Neuron (in vitro differentiated cells): Measurements from ENCODE around the gene ARL16.

Source experiments
- H2AFZ ChIP-seq: one replicate; pipeline ENCODE4 v1.6.1; 2013; ENCODE audit warnings: low read depth, mild to moderate bottlenecking, inconsistent platforms, low read length, moderate library complexity
- H3K27me3 ChIP-seq: one replicate; pipeline ENCODE4 v1.6.1; 2013; ENCODE audit warnings: low read length; ENCODE audit not compliant: insufficient read depth
- H3K36me3 ChIP-seq: one replicate; pipeline ENCODE4 v1.6.1; 2013; ENCODE audit warnings: low read length; ENCODE audit not compliant: insufficient read depth
- H3K4me1 ChIP-seq: one replicate; pipeline ENCODE4 v1.6.1; 2013; ENCODE audit warnings: low read length; ENCODE audit not compliant: insufficient read depth
- H3K4me3 ChIP-seq: 2 replicates; pipeline ENCODE4 v1.5.1; 2013; ENCODE audit warnings: mild to moderate bottlenecking, low read length, moderate library complexity
- H3K9me3 ChIP-seq: one replicate; pipeline ENCODE4 v1.6.1; 2013; ENCODE audit warnings: low read length

The ARL16 gene

DNA sequence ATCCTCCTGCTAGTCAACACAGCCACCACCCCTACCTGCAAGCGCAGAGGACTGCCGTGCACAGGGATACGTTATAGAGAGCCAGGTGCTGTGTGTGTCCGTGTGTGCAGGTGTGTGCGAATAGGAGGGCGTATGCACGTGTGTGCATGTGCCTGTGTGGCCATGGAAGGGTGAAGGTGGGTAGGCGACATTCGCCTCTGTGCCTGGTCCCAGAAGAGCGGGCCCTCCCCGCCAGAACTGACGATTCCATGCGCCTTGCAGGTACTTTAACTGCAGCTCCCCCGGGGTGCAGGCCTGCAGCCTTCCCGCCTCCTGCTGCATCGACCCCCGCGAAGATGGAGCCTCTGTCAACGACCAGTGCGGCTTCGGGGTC lies 36.0 kb downstream of the ARL16 start:
- H3K4me3 ChIP-seq: no peak overlapping the region
- no peak overlapping the region for H2AFZ ChIP-seq

DNA sequence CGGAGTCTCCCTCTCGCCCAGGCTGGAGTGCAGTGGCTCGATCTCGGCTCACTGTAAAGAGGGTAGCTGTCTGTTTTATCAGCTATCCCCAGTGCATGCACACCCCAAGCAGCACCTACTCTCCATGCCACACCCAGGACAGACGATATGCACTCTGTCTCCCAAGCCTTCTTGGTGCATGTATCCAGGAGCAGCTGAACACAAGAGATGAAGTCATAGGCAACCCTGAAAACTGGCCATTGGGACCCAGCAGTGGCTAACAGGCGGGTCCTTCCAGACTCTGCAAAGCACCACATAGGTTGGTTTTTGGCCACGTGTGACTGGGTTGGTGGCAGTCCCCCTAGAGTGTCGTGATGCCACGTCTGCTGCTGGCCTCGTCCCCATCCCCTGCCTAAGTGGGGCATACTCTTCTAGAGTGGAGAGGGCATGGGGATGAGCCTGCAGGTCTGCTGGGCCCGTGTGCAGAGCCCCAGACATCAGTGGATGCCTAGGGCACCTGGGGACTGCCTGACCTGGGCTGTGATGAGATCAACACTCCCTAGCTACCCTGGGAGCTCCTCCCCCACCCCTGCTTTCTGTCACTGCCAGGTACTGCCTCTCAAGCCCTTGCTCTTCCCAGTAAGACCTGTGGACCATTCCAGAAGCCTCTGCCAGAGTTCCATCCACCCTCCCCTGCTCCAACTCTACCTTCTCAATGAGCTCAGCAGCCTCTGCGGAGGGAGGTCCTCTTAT lies 36.6 kb downstream of the ARL16 start:
- Histone ChIP-seq H3K4me1 (no peaks in the 10 kb centered on the region), H3K4me3 (no peak overlapping the region), H3K36me3 (no peaks in the 10 kb centered on the region), H3K9me3 (peaks cover 7% of the 10 kb centered on the region), H3K27me3 (peaks cover 18% of the 10 kb centered on the region), H2AFZ (no peak overlapping the region)

More for the DNA sequence above, 36.0 kb downstream of the ARL16 start:
- no peaks in the 10 kb centered on the region for H3K36me3 ChIP-seq
- peaks cover 18% of the 10 kb centered on the region for H3K27me3 ChIP-seq
- no peaks in the 10 kb centered on the region for H3K4me1 ChIP-seq
- H3K9me3 ChIP-seq: peaks cover 7% of the 10 kb centered on the region

DNA sequence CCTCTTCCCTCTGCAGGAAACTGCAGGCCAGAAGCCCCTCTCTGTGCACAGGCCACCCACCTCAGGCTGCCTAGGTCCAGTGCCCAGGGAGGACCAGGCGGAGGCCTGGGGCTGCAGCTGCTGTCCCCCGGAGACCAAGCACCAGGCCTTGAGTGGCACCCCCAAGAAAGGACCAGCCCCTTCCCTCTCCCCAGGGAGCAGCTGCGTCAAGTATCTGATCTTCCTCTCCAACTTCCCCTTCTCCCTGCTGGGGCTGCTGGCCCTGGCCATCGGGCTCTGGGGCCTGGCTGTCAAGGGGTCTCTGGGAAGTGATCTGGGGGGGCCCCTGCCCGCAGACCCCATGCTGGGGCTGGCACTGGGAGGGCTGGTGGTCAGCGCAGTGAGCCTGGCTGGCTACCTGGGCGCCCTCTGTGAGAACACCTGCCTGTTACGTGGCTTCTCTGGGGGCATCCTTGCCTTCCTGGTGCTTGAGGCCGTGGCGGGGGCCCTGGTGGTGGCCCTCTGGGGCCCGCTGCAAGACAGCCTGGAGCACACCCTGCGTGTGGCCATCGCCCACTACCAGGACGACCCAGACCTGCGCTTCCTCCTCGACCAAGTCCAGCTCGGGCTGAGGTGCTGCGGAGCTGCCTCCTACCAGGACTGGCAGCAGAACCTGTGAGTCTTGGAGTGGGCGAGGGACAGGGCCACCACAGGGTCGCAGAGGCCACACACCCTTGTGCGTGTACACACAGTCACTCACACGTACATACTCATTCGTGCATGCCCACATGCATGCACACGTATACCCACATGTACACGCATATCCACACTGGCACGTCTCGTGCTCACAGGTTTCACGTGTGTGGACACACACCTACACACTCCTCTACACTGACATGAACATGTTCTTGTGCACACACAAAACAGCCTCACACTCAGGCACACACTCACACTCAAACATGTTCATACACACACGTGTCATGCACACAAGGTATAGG lies 38.3 kb downstream of the ARL16 start:
- H3K4me3 ChIP-seq: no peak overlapping the region
- no peak overlapping the region for H2AFZ ChIP-seq
- H3K27me3 ChIP-seq: peaks cover 18% of the 10 kb centered on the region
- no peaks in the 10 kb centered on the region for H3K4me1 ChIP-seq
- peaks cover 7% of the 10 kb centered on the region for H3K9me3 ChIP-seq
- H3K36me3 ChIP-seq: no peaks in the 10 kb centered on the region

DNA sequence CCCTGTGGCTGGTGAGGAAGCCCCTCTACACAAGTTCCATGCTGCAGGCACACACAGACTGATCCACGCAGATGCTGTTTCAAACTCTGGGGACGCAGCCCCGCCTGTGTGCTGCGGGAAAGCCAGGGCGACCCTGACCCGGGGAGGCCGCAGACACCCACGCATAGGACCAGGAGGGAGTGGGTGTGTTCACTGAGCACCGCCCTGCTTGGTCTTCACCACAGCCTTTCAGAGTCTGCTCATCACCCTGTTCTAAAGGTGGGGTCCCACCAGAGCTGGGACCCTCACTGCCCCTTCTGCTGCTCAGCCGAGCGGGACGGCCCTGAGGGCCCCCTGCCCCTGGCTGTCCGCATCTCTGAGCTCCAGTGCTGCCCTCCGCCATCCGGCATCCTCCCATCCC lies 39.1 kb downstream of the ARL16 start:
- Histone ChIP-seq H3K27me3 (peaks cover 18% of the 10 kb centered on the region), H3K36me3 (no peaks in the 10 kb centered on the region), H3K9me3 (peaks cover 7% of the 10 kb centered on the region), H2AFZ (no peak overlapping the region), H3K4me3 (no peak overlapping the region), H3K4me1 (no peaks in the 10 kb centered on the region)

DNA sequence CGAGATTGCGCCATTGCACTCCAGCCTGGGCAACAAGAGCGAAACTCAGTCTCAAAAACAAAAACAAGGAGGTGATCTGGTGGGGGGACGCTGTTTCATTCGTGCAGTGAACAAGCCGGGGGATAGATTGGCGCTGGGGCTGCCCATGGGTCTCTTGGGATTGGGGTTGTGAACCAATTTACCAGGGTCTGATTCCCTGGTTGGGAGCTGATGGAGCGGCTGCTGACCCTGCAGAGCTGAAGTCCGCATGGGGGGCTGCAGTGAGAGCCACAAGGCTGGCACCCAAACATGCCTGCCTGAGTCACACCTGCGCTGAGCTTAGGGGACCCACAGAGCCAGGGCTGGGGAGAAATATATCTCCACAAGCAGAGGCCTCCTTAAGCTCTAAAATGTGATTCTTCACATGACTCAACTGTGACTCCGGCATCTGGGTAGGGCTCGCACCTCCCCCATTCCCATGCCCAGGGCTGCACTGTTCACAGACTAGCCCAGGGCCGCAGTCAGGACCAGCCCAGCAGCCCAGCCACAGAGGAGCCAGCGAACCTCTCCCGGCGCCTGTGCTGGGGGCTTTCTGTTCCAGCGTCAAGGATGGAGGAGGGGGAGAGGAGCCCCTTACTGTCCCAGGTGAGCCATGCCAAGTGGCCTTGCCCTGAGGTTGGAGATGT lies 41.6 kb downstream of the ARL16 start:
- Histone ChIP-seq H2AFZ (no peak overlapping the region), H3K36me3 (no peaks in the 10 kb centered on the region), H3K9me3 (no peaks in the 10 kb centered on the region), H3K4me3 (no peak overlapping the region), H3K4me1 (no peaks in the 10 kb centered on the region), H3K27me3 (peaks cover 4% of the 10 kb centered on the region)

DNA sequence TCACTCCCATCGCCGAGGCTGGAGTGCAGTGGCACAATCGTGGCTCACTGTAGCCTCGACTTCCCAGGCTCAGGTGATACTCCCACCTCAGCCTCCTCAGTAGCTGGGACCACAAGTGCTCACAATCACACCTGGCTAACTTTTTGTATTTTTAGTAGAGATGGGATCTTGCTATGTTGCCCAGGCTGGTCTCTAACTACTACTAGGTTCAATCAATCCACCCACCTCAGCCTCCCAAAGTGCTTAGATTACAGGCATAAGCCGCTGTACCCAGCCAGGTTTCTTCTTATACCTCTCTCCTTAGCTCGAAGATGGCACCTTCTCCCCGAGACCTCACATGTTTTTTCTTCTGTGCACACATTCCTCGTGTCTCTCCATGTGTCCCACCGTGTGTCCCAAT lies 43.6 kb downstream of the ARL16 start:
- Histone ChIP-seq H3K27me3 (no peaks in the 10 kb centered on the region), H3K4me1 (peaks cover 10% of the 10 kb centered on the region), H2AFZ (no peak overlapping the region), H3K9me3 (no peaks in the 10 kb centered on the region), H3K4me3 (no peak overlapping the region), H3K36me3 (no peaks in the 10 kb centered on the region)

DNA sequence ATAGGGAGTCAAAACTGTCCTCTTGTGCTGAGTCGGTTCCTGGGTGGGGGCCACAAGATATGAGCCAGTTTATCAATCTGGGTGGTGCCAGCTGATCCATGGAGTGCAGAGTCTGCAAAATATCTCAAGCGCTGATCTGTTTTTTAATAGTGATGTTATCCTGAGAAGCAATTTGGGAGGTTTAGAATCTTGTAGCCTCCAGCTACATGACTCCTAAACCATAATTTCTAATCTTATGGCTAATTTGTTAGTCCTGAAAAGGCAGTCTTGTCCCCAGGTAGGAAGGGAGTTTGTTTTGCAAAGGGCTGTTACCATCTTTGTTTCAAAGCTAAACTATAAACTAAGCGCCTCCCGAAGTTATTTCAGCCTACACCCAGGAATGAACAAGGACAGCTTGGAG lies 44.9 kb downstream of the ARL16 start:
- Histone ChIP-seq H3K27me3 (no peaks in the 10 kb centered on the region), H3K36me3 (no peaks in the 10 kb centered on the region), H2AFZ (no peak overlapping the region), H3K9me3 (no peaks in the 10 kb centered on the region), H3K4me3 (no peak overlapping the region), H3K4me1 (peaks cover 10% of the 10 kb centered on the region)

DNA sequence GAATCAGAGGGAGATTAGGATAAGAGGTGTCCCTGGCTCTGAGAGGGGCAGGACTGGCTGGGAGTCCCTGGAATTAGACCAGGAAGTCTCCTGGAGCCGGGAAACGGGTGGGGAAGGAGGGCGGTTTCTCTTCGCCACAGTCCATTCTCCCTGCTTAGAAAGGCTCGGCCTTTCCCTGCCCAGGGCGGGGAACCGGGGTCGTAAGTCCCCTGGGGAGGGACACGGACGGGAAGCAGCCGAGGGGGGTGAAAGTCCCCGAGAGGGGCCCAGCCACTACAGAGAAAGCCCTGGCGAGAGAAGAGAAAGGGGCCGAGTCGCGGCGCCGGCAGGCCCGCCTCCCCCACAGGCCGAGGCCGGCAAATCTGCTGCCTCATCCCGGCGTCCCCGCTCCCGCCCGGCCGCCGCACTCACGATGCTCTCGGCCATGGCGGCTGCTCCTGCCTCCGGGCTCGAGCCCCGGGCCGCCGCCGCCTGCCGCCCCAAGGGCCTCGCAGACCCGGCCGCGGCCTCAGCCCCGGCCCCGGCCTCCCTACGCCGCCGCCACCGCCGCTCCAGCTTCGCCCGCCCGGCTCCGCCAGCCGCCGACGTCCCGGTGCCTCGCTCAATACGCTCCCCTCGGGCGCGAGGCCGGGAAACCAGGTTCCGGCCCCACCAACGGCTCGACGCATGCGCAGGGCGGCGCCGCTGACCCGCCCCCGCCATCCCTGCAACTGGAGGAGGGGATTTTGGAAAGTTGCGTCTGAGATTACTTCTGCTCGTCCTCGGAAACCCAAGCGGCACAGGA lies 46.9 kb downstream of the ARL16 start, which contains the start of the genes NPLOC4 and TSPAN10:
Gene NPLOC4, minus strand, starts transcription at position 608 of the 784 bp plus-strand sequence. Its CDS starts 182 bp downstream, at position 426.
Gene TSPAN10, plus strand, starts transcription at position 692 of the 784 bp plus-strand sequence. CDS start 5,217 bp downstream, outside the sequence.
- Histone ChIP-seq H3K27me3 (no peaks in the 10 kb centered on the region), H2AFZ (peak within 1 kb of the TSS; percentile 7), H3K4me1 (peaks cover 10% of the 10 kb centered on the region), H3K36me3 (peaks cover 3% of the 10 kb centered on the region), H3K9me3 (no peaks in the 10 kb centered on the region), H3K4me3 (peak within 1 kb of the TSS; percentile 65)

DNA sequence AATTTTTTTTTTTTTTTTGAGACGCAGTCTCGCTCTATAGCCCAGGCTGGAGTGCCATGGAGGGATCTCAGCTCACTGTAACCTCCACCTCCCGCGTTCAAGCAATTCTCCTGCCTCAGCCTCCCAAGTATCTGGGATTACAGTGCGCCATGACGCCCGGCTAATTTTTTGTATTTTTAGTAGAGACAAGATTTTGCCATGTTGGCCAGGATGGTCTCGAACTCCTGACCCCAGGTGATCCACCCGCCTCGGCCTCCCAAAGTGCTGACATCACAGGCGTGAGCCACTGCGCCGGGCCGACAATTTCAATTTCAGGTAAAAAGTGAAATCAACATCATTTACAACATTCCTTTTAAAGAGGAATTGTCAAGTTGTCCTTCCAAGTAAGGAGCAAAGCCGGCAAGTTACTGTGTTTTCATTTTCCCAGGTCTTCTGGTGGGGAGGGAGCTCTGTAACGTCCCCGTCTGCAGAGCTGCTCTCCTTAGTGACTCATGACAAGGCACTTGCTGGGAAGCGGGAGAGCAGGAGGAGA lies 47.6 kb downstream of the ARL16 start:
- H3K27me3 ChIP-seq: no peaks in the 10 kb centered on the region

DNA sequence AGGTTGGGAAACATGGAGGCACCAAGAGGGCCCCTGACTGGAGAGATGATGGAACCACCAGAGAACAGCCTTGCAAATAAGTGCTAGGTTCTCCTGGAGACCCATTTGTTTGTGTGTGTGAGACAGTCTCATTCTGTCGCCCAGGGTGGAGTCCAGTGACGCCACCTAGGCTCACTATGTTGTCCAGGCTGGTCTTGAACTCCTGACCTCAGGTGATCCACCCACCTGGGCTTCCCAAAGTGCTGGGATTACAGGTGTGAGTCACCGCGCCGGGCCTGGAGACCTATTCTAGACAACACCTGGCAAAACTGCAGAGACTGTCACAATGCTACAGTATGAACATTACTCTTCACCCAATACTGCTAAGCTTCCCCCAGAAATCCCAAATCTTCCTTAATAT lies 48.2 kb downstream of the ARL16 start:
- H3K4me1 ChIP-seq: peaks cover 10% of the 10 kb centered on the region
- peak overlapping the region; percentile 65 for H3K4me3 ChIP-seq
- no peaks in the 10 kb centered on the region for H3K9me3 ChIP-seq
- H3K27me3 ChIP-seq: no peaks in the 10 kb centered on the region
- no peak overlapping the region for H2AFZ ChIP-seq
- H3K36me3 ChIP-seq: peaks cover 5% of the 10 kb centered on the region

More for the DNA sequence above, 47.6 kb downstream of the ARL16 start:
- H3K9me3 ChIP-seq: no peaks in the 10 kb centered on the region
- H3K36me3 ChIP-seq: peaks cover 5% of the 10 kb centered on the region
- H3K4me3 ChIP-seq: peak overlapping the region; percentile 65
- H2AFZ ChIP-seq: no peak overlapping the region
- H3K4me1 ChIP-seq: peaks cover 10% of the 10 kb centered on the region

DNA sequence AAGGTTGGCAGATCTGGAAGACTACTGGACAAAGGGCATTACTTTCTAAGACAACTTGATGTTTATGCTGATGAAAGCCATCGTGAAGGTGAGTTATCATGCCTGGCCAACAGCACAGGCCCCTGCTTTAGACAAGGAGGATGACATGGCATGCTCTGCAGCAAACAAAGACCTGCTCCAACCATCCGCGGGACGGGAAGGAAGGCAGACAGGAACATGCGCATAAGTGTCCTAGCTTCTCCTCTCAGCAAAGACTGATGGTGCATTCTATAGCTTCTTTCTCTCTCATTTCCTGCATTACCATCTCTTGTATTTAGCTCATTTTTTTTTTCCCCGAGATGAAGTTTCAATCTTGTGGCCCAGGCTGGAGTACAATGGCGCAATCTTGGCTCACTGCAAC lies 52.1 kb downstream of the ARL16 start:
- Histone ChIP-seq H3K4me1 (peaks cover 10% of the 10 kb centered on the region), H3K36me3 (peaks cover 28% of the 10 kb centered on the region), H3K27me3 (no peaks in the 10 kb centered on the region), H3K9me3 (peaks cover under 1% of the 10 kb centered on the region), H3K4me3 (no peak overlapping the region), H2AFZ (no peak overlapping the region)
